Measurements from ENCODE around the gene SMIM24.

The SMIM24 gene

DNA sequence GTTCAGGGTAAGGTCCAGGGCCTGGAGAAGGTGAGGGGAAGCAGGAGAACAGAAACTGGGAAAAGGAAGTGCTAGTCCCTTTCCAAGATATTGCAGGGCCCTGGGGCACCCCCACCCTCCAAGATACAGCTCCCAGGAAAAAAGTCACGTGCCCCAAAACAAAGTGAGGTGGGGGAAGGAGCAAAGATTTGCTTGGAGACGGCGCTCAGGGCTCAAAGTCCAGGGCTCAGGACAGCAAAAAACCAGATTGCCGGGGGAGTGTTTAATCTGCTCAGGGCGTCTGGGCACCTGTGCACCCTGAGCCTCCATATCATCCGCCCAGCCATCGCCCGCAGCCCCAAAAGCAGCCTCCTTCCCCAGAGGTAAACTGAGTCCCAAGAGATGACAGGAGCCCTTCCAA lies 6.3 kb downstream of the SMIM24 start:
- no peak for DNase-seq (ENCODE audit: low read depth in 3 of 3)

DNA sequence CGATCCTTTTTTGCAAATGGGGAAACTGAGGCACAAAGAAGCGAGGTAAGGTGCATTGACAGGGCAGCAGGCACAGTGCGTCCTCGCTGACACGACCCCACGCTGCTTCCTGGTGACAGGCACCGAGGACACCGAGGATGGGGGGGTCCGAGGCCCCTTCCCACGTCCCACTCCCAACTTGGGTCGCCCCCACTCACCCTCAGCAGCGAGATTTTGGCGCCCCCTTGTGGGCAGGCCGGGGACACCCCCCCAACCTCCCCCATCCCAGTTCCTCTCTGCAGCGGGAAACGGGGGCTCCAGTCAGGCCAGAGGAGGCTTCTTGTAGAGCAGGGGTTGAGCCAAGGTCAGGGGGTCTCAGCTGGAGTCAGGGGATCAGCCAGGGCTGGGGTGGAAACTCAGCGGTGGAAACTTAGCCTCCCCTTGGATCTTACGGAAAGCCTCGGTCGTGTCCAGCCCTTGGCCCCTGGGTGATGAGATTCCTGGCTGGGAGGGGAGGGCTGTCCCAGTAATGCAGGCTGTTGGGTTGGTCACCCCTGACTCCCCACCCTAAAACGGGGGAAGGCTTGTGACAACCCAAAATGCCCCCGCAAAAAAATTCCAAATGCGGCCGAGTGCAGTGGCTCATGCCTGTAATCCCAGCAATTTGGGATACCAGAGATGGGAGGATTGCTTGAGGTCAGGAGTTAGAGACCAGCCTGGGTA lies 8.2 kb downstream of the SMIM24 start:
- peak in 1 of 3 experiments; percentile 40 for DNase-seq (ENCODE audit: low read depth in 3 of 3)

DNA sequence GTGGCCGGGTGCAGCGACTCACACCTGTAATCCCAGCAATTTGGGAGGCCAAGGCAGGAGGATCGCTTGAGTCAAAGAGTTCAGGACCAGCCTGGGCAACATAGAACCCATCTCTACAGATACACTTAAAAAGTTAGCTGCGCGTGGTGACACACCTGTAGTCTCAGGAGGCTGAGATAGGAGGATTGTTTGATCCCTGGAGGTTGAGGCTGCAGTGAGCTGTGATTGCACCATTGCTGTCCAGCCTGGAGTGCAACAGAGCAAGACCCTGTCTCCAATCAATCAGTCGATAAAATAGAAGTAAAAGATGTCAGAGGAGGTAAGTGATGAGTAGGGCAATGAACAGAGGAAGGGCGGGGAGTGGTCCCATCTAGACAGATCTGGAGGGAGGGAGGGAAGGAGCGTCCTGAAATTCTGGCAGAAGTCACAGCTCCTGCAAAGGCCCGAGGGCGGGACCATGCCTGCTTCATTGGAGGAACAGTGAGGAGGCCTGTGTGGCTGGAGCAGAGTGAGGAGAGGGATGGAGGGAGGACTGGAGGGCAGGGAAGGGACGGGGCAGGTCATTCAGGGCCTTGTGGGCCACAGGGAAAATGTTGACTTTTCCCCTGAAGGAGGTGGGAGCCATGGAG lies 9.7 kb downstream of the SMIM24 start:
- DNase-seq (ENCODE audit: low read depth in 3 of 3), result no peak

DNA sequence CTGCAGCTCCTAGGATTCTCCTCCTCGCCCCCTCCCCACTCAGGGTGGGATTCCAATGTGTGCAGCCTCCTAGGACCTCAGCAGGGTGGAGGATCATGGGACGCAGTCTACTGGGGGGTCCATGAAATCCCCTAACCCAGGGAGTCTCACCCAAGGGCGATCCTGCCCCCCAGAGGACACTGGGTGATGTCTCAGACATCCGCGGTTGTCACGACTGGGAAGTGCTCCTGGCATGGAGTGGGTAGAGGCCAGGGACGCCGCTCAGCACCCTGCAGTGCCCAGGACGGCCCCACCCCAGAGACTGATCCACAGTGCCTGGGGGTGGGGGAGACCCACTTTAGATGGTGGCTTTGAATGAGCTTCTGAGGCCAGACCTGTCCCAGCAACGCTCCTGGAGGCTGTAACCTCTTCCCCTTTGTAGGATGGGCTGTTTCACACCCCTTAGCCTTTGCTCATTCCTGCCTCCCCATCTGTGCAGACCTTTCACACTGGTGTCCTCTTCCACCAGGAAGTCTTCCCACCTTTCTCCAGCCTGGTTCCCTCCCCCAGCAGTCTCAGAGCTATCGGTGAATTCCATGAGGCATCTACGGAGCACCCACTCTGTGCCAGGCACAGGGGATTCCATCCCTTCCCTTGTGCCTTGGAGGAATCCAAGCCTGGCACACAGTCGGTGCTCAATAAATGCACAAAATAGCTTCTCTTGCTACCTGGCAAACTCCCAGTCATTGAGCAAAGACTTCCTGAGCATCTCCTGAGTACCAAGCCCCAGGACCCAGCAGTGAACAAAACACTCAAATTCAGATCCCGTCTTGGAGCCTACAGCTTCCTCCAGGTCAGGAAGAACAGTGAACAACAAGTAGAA lies 10.5 kb downstream of the SMIM24 start:
- DNase-seq (ENCODE audit: low read depth in 3 of 3), result no peak

DNA sequence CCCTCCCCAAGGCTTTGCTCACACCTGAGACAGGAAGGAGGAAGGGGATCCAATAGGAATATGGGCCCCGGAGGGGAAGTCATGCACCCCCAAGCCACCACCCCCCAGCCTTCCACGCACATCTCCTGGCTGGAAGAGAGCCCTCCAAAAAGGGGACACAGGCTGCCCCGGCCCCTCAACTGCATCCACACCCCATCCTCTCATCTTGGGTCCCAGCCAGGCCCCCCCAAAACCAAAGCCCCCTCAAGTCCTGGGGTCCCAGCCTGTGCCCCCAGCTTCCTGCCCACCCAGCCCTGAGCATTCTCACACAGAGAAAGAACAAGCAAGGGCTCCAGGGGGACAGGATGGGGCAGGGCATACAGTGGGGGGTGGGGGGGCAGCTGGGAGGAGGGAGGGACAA lies 12.1 kb downstream of the SMIM24 start:
- DNase-seq (ENCODE audit: low read depth in 3 of 3), result no peak

DNA sequence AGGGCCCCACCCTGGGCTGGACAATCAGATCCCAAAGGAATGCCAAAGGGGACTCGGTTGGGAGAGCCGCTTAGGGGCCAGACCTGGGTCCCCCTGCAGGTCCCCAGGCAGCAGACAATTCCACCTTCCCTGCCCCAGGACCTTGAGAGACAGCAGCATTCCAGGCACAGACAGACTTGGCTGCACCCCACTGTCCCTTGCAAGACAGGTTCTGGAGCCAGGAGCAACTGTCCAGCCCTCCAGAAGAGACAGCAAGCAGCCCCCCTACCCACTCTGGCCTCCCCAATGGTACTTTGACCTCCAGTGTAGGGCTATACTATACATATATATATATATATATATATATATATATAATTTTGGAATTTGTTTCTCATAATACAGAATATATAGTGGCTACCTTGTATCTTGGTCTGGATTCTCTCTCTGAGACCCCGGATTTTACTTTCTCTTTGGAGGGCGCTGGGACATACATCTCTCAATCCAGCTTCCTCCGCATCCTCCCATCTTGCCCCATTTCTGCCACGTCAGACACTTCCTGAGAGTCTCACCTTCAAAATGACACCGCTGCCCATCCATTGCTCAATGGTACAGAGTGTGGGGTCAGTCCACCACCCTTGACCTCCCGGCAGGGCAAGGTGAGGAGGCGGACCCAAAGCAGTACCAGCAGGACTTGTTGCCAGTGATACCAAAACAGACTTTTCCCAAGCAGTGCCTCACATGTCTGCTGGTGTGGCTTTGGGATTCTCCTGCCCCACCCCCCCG lies 12.7 kb downstream of the SMIM24 start:
- DNase-seq (ENCODE audit: low read depth in 3 of 3), result no peak

DNA sequence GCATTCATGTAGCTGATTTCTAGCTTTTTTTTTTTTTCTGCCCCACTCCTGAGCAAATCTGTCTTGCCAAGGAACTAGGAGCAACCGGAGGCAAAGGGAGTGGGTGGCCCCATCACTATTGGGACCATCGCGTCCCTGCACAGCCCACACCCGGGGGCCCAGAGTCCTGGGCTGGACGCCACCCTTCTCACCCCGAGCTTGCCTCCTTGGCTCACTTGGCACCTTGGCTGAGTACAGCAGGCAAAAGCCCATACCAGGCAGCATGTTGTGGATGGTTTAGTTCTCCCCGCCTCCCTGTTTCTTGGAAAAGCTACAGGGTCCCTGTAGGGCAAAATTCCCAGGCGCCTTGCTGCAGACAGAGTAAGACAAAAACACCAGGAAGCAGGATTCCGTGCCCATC lies 13.7 kb downstream of the SMIM24 start:
- DNase-seq (ENCODE audit: low read depth in 3 of 3), result no peak

DNA sequence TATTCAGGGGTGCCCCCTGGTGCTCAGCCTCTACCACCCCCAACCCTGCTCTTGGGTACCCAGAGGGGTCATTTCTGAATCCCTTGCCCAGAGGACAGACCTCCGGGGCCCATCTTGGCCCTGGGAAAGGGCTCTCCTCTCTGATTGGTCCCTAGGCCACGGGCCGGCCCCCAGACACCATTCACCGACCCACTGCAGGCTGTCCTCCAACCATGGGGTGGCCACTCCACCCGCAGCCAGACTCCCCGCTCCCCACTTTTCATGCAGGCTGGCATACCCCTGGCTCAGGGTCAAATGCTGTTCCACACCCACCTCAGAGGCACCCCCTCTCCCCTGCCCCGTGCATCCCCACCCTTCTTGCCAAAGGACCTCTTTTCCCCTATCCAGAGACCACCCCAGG lies 14.8 kb downstream of the SMIM24 start:
- DNase-seq (ENCODE audit: low read depth in 3 of 3), result no peak

DNA sequence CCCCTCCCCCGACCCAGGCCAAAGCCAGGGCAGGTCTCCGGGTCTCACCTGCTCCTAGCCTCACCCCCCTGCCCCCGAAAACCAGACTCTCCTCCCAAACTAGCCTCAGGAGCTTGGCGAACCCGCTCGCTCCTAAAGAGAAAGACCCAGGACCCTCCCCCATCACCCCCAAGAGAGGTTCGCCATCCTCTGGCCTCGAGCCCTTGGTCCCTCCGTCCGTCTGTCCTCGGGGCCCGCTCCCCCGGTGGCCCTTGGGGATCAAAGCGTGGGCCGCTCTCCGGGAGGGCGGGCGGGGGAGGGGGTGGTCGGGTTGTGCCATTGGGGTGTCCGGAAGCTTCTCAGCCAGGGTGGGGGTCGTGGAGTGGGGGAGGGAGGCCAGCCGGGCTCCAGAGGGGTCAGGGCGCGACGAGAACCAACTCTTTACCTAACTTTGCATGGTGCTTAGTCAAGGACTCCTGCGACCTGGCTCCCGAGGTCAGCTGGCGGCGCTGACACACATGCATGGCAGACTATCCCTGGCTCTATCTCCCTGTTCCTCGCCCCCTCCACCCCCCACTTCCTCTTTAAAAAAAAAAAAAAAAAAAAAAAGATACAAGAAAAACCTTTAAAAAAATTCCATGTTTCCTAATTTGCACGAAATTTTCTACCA lies 15.6 kb downstream of the SMIM24 start:
- no peak for DNase-seq (ENCODE audit: low read depth in 3 of 3)

DNA sequence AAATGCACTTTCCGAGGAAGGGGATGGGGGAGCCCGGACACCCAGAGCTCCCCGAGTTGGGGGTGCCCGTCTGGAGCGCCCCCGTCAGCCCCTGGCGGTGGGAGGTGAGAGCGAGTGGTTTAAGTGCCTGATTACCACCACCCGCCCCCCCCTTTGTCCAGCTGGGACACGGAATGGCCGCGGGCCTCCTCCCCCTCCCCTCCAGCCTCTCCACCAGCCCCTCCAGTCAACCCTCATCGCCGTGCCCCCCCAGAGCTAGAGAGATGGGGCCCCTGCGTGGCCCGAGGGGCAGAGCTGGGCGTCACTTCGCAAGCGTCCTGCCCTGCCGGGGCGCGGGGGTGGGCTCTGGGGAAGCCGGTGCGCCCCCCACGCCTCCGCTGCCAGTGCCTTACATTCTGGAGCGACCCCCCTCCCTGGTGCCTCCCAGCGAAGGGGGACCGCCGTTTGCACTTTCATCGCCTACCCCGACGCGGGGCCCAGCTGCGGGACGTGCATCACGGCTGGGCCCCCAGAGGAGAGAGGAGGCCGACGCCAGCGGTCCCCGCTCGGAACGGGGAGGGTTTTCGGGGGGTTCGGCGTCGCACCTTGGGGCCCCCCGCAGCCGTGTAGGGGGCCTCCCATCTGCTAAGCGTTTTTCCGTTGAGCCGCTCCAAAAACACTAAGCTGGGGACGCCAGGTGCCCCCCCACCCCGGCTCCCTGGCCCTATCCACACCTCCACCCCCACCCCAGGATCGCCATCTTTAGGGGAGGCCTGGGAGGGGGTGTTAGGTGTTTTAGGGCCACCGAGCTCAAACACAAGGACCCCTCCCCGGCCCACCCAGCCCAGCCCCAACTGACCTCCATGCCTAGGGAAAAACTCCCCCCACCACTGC lies 16.4 kb downstream of the SMIM24 start:
- no peak for DNase-seq (ENCODE audit: low read depth in 3 of 3)

DNA sequence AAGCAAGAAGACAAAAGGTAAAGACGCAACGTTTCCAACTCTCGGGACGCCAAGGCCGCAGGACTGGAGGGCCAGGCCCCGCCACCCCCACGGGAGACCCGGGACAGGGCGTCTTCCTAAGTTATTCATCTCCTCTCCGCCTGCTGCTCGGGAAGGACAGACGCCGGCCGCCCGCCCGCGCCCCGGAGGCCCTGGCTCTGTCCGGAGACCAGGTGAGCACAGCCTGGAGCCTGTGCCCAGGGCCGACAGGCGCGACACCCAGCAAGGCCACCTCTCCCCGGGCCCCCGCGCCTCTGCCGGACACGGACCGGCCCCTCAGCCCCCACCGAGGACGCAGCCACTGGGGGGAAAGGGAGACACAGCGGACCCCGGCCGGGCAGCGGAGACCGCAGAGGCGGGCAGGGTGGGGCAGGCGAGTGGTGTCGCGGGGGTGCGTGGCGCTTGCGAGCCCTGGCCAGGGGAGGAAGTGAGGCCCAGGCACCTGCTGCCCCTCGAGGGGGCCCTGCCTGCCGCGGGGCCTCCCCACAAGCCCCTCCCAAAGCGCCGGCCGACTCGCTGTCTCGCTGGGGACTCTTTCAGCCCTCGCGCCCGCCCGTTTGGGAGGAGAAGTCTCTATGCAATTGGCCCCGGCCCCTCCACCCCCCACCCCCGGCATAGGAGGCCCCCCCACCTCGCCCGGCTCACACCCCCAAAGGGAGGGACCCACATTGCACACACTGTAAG lies 17.2 kb downstream of the SMIM24 start:
- no peak for DNase-seq (ENCODE audit: low read depth in 3 of 3)

DNA sequence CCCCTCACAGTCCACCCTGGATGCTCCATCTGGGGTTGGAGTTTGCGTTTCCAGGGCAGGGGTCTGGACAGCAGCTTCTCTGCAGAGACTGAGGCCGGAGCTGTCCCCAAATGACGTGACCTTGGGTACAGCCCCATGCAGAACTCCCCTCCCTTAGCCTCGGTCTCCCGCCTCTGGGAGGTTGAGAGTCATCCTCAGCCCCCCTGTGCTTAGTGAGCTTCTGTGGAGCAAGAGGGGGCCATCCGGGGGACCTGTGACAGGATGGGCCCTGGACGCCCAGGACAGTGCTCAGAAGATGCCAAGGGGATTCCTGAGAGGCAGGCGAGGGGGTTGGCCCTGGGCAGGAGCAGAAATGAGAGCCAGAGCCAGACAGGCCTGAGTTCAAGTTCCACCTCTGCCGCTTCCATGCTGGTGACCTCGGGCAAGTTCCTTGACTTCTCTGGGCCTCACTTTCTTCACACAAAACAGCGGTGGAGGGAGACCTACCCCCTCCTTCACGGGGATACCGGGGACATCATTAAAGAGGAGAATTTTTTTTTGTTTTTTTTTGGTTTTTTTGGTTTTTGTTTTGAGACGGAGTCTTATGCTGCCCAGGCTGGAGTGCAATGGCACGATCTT lies 20.3 kb downstream of the SMIM24 start:
- no peak for DNase-seq (ENCODE audit: low read depth in 3 of 3)

DNA sequence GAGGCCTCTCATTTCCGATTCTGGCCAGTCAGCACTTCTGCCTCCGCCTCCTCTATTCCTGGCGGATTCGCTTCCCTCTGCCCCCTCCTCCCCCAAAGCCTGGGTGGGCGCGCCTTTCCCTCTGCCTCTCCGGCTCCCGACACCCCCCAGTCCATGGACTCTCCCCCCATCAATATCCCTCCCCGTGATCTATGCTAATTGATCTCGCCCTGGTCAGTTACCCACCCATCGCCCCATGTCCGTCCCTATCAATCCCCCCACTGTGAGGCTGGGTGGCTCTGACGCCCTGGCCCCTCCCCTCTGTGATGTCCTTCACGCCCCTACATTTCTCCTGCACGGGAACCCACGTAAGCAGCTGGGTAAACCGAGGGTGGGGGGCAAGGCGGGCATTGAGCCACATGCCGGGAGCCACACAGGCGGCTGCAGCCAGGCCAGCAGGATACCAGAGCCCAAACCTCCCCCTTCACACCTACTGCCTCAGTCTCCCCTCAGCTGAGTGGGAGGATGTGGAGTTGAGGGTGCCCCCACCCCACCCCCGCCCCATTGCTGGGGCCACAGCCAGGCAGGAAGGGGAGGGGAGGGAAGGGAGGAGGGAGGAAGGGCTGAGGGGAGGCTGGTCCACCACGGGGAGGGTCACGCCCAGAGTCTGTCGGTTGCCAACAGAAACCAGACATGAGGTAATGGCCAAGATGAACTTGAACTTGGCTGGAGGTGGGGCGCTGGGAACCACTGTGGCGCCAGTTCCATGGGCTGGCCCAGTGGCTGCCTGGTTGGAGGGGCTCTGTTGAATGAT lies 21.0 kb downstream of the SMIM24 start:
- DNase-seq (ENCODE audit: low read depth in 3 of 3), result no peak

DNA sequence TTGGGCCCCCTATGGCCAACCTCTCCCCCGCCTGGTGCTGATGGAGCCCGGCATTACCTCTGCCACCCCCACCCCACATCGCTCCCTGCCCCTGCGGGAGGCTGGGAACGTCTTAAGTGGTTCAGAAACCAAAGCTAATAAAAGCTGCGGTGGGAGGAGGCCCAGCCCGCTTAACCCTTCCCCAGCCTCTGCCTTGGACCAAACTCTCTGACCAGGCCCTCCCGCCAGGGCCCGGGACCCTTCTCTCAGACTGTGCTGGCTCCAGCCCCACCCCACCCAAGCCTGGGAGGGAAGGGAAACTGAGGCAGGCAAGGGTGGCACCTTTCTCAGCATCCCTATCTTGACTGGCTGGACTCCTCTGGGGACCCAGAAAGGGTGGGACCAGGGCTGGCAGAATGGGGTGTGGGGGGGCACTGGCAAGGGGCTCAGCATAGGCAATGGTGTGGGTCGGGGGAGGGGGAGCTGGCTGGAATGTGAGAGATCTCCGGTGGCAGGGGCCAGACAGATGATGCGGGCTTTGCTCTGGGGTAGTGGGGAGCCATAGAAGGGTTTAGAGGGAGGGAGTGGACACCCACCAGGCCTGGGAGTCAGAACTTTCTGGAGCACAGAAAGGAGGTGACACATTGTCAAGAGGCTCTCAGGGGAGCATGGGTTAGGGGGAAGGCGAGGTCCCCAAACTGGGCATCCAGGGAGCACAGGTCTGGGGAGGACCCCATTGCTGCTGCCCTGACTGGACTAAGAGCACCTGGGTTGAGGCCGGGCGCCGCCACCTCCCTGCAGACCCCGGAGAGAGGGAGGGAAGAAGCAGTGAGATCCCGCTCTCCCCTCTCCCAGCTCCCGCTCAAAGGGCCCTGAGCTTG lies 21.9 kb downstream of the SMIM24 start:
- no peak for DNase-seq (ENCODE audit: low read depth in 3 of 3)

DNA sequence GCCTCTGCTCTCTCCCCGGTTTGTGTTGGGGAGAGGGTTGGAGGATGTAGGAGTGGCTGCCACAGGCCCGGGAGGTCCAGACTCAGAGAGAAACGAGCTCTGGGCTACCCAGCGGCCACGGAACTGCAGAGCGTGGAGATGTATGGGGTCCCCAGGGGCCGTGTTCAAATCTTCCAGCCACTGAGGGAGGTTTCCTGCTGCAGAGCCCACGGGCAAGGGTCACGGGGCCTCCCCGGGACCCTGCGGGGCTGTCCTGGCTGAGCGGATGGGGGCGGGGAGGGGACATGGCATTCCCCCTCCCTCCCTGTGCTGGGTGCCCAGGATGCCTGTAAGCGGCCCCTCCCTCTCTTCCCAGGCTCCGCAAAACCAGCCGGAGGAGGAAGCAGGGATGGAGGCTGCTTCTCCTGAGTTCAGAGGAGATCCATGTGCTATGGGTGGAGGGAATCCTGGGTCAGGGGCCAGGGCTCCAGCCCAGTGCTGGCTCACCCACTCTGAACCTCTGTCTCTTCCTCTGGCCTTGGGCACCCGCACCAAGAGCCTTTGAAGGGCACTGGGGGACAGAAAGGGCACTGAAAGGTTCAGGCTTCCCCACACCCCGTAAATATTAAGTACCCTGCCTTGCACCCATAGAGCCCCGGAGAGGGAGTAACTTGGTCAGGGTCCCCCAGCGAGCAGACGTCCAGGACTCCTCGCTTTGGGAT lies 22.6 kb downstream of the SMIM24 start:
- no peak for DNase-seq (ENCODE audit: low read depth in 3 of 3)

DNA sequence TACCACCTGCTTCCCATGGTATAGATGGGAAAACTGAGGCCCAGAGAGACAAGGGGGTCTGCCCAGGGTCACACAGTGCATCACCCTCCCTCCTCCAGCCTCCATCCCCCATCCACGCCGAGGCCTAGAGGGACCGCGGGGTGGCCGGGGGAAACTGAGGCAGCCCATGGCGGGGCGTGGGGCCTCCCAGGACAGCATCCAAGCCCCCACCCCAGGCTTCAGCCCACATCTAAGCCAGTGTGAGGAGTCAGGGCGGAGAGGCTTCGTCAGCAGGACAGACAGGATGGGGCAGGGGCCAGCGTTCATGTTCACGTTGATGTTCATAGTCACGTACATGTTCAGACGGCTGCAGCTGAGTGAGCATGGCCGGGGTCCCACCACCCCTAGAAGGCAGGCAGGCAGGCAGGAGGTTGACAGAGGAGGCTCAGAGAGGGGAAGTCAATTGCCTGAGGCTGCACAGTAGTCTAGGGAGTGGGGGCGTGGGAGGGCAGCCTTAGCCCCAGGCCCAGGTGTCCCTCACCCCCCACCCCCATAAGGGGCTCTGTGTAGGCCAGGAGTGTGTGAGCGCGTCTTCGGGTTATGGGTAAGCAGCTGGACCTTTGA lies 23.3 kb downstream of the SMIM24 start:
- no peak for DNase-seq (ENCODE audit: low read depth in 3 of 3)

All from stimulated activated CD4-positive, alpha-beta T cell treated with anti-CD3 and anti-CD28 coated beads, TNF-alpha, amount 100 ng/mL, for 24 hours (primary cell).